BLaER1 treated with 17β-estradiol and CSF1 and Interleukin-3, amounts not matched to agents 10 nM and 100 nM (cell line): ENCODE measurements around the gene ANKRD34B.
"Not testable (repeated sequence)": the region's sequence is repeated elsewhere in the genome, so short reads cannot be mapped to it uniquely, and the experiment has no call there.

Source experiments
- H3K27ac ChIP-seq, 11 experiments: shearing (Covaris generic); formaldehyde crosslinking; 2 replicates each; pipeline ENCODE4 v1.8.1; 2022
- H3K27me3 ChIP-seq, 11 experiments: shearing (Covaris generic); formaldehyde crosslinking; 2 replicates each; pipeline ENCODE4 v1.8.1; 2022
- H3K36me3 ChIP-seq, 11 experiments: shearing (Covaris generic); formaldehyde crosslinking; 2 replicates each; pipeline ENCODE4 v1.8.1; 2022
- H3K4me1 ChIP-seq, 10 experiments: shearing (Covaris generic); formaldehyde crosslinking; 2 replicates each; pipeline ENCODE4 v1.8.1; 2022
- H3K4me2 ChIP-seq, 11 experiments: shearing (Covaris generic); formaldehyde crosslinking; 2 replicates each; pipeline ENCODE4 v1.8.1; 2022
- H3K4me3 ChIP-seq, 10 experiments: shearing (Covaris generic); formaldehyde crosslinking; 2 replicates each; pipeline ENCODE4 v1.8.1; 2022
- H3K9ac ChIP-seq, 11 experiments: shearing (Covaris generic); formaldehyde crosslinking; 2 replicates each; pipeline ENCODE4 v1.8.1; 2022
- H3K9me3 ChIP-seq, 11 experiments: shearing (Covaris generic); formaldehyde crosslinking; replicated peaks in 1 of 11; 2 replicates each; pipeline ENCODE4 v1.8.1; 2022
- H4K20me1 ChIP-seq, 11 experiments: shearing (Covaris generic); formaldehyde crosslinking; 2 replicates each; pipeline ENCODE4 v1.8.1; 2022
- Cebpa-rat ChIP-seq, 11 experiments: shearing (Covaris generic); IDR thresholded peaks; 2 replicates each; pipeline ENCODE4 v1.8.1; 2022

The ANKRD34B gene

GRCh38 chr5:80600943-80601693 is 31.0 kb upstream of the ANKRD34B start:
- Histone ChIP-seq H4K20me1 (no peaks in the 10 kb centered on the region), H3K27me3 (no peaks in the 10 kb centered on the region), H3K27ac (no peak overlapping the region), H3K4me1 (peaks cover 0 to 6% (median 0%) of the 10 kb centered on the region in 10 experiments; a peak in 2 of 20 replicates), H3K9me3 (no peaks in the 10 kb centered on the region), H3K4me3 (no peak overlapping the region), H3K4me2 (no peak overlapping the region), H3K9ac (no peak overlapping the region), H3K36me3 (no peaks in the 10 kb centered on the region)
- no peak for TF ChIP-seq Cebpa-rat (IDR thresholded peaks at IDR 0.05)

- Histone ChIP-seq H3K4me1 (no peaks in the 10 kb centered on the region), H3K4me3 (no peak overlapping the region), H3K27ac (no peak overlapping the region), H3K9ac (no peak overlapping the region), H3K9me3 (no peaks in the 10 kb centered on the region), H3K27me3 (no peaks in the 10 kb centered on the region), H3K36me3 (no peaks in the 10 kb centered on the region), H3K4me2 (no peak overlapping the region), H4K20me1 (no peaks in the 10 kb centered on the region)
- TF ChIP-seq Cebpa-rat (IDR thresholded peaks at IDR 0.05) = no peak
These were observed 27.4 kb upstream of the ANKRD34B start for GRCh38 chr5:80597500-80597899.

- TF ChIP-seq Cebpa-rat (IDR thresholded peaks at IDR 0.05) = no peak
- Histone ChIP-seq H3K4me3 (no peak overlapping the region), H3K36me3 (no peaks in the 10 kb centered on the region), H3K27ac (no peak overlapping the region), H3K4me2 (no peak overlapping the region), H3K9me3 (no peaks in the 10 kb centered on the region), H3K4me1 (no peaks in the 10 kb centered on the region), H3K9ac (no peak overlapping the region), H4K20me1 (no peaks in the 10 kb centered on the region), H3K27me3 (no peaks in the 10 kb centered on the region)
These were observed 24.7 kb upstream of the ANKRD34B start for GRCh38 chr5:80594810-80595209.

- Histone ChIP-seq H4K20me1 (no peaks in the 10 kb centered on the region), H3K4me1 (no peaks in the 10 kb centered on the region), H3K4me3 (no peak overlapping the region), H3K9me3 (no peaks in the 10 kb centered on the region), H3K27ac (no peak overlapping the region), H3K36me3 (no peaks in the 10 kb centered on the region), H3K4me2 (no peak overlapping the region), H3K27me3 (no peaks in the 10 kb centered on the region), H3K9ac (no peak overlapping the region)
- no peak for TF ChIP-seq Cebpa-rat (IDR thresholded peaks at IDR 0.05)
These were observed 22.7 kb upstream of the ANKRD34B start for GRCh38 chr5:80592761-80593160.

GRCh38 chr5:80592105-80592504 is 22.0 kb upstream of the ANKRD34B start:
- Histone ChIP-seq H3K4me3 (no peak overlapping the region), H3K4me1 (no peaks in the 10 kb centered on the region), H4K20me1 (no peaks in the 10 kb centered on the region), H3K9me3 (no peaks in the 10 kb centered on the region), H3K27ac (no peak overlapping the region), H3K27me3 (no peaks in the 10 kb centered on the region), H3K9ac (no peak overlapping the region), H3K36me3 (no peaks in the 10 kb centered on the region), H3K4me2 (no peak overlapping the region)
- no peak for TF ChIP-seq Cebpa-rat (IDR thresholded peaks at IDR 0.05)

GRCh38 chr5:80591352-80591751 is 21.3 kb upstream of the ANKRD34B start:
- no peak overlapping the region for H3K9ac ChIP-seq
- no peaks in the 10 kb centered on the region for H3K27me3 ChIP-seq
- H4K20me1 ChIP-seq = no peaks in the 10 kb centered on the region
- no peaks in the 10 kb centered on the region for H3K9me3 ChIP-seq
- no peaks in the 10 kb centered on the region for H3K4me1 ChIP-seq
- no peak for TF ChIP-seq Cebpa-rat (IDR thresholded peaks at IDR 0.05)
- H3K36me3 ChIP-seq = no peaks in the 10 kb centered on the region
- H3K4me2 ChIP-seq = no peak overlapping the region
- H3K27ac ChIP-seq = no peak overlapping the region
- no peak overlapping the region for H3K4me3 ChIP-seq

- TF ChIP-seq Cebpa-rat (IDR thresholded peaks at IDR 0.05) = no peak
- Histone ChIP-seq H3K27me3 (no peaks in the 10 kb centered on the region), H3K27ac (no peak overlapping the region), H3K4me2 (no peak overlapping the region), H3K4me3 (no peak overlapping the region), H3K4me1 (no peaks in the 10 kb centered on the region), H3K36me3 (no peaks in the 10 kb centered on the region), H3K9ac (no peak overlapping the region), H4K20me1 (no peaks in the 10 kb centered on the region), H3K9me3 (no peaks in the 10 kb centered on the region)
These were observed 20.7 kb upstream of the ANKRD34B start for GRCh38 chr5:80590766-80591165.

GRCh38 chr5:80588858-80589540 is 18.9 kb upstream of the ANKRD34B start:
- Histone ChIP-seq H3K27me3 (no peaks in the 10 kb centered on the region), H3K4me3 (no peak overlapping the region), H3K9me3 (no peaks in the 10 kb centered on the region), H3K27ac (no peak overlapping the region), H3K4me1 (no peaks in the 10 kb centered on the region), H4K20me1 (no peaks in the 10 kb centered on the region), H3K9ac (no peak overlapping the region), H3K36me3 (no peaks in the 10 kb centered on the region), H3K4me2 (no peak overlapping the region)
- no peak for TF ChIP-seq Cebpa-rat (IDR thresholded peaks at IDR 0.05)

GRCh38 chr5:80584770-80585169 is 14.7 kb upstream of the ANKRD34B start:
- H3K4me2 ChIP-seq = no peak overlapping the region
- no peaks in the 10 kb centered on the region for H3K4me1 ChIP-seq
- no peak overlapping the region for H3K4me3 ChIP-seq
- no peak for TF ChIP-seq Cebpa-rat (IDR thresholded peaks at IDR 0.05)
- H3K36me3 ChIP-seq = no peaks in the 10 kb centered on the region
- H3K9ac ChIP-seq = no peak overlapping the region
- no peak overlapping the region for H3K27ac ChIP-seq
- H4K20me1 ChIP-seq = no peaks in the 10 kb centered on the region
- no peaks in the 10 kb centered on the region for H3K27me3 ChIP-seq
- peaks cover 0 to 11% (median 0%) of the 10 kb centered on the region in 11 experiments; a peak in 2 of 22 replicates for H3K9me3 ChIP-seq

- not testable (repeated sequence) for H4K20me1 ChIP-seq, H3K27me3 ChIP-seq, H3K4me1 ChIP-seq, H3K9ac ChIP-seq, H3K4me3 ChIP-seq, H3K27ac ChIP-seq, H3K36me3 ChIP-seq, H3K4me2 ChIP-seq
- H3K9me3 ChIP-seq = peaks cover 0 to 11% (median 0%) of the 10 kb centered on the region in 11 experiments; a peak in 2 of 22 replicates
These were observed 10.2 kb upstream of the ANKRD34B start for GRCh38 chr5:80580291-80580690.
